Astrocyte (in vitro differentiated cells and primary cell): ENCODE measurements around the gene GAB2. TPM values are rescaled to one million over a fixed set of nuclear protein-coding genes. Genes with fewer than 3 reads are reported as not detected.

Source experiments
- DNase-seq: peaks from one replicate; pipeline ENCODE4 v3.0.0-alpha.2; 2010; ENCODE audit warnings: low read depth
- FAIRE-seq: peaks from 2 replicates; lab custom pipeline; 2011; peaks lifted over from hg19 to GRCh38; lab: Jason Lieb, UNC
- H2AFZ ChIP-seq: 2 replicates; pipeline ENCODE4 v1.6.0; 2012; ENCODE audit warnings: low read depth, low read length, inconsistent platforms
- H3K27ac ChIP-seq: 2 replicates; pipeline ENCODE4 v1.5.1; 2011; ENCODE audit warnings: low read depth, low read length, inconsistent platforms
- H3K27me3 ChIP-seq: 2 replicates; pipeline ENCODE4 v1.6.0; 2011; ENCODE audit warnings: low read length, inconsistent platforms; ENCODE audit not compliant: insufficient read depth
- H3K36me3 ChIP-seq: 2 replicates; pipeline ENCODE4 v1.5.1; 2011; ENCODE audit warnings: low read length, inconsistent platforms; ENCODE audit not compliant: insufficient read depth
- H3K4me1 ChIP-seq: 2 replicates; pipeline ENCODE4 v1.5.1; 2011; ENCODE audit warnings: low read length, inconsistent platforms; ENCODE audit not compliant: insufficient read depth
- H3K4me2 ChIP-seq: 2 replicates; pipeline ENCODE4 v1.6.0; 2012; ENCODE audit warnings: low read length, inconsistent platforms
- H3K4me3 ChIP-seq: 2 replicates; pipeline ENCODE4 v1.5.1; 2011; ENCODE audit warnings: low read depth, mild to moderate bottlenecking, low read length, inconsistent platforms; ENCODE audit not compliant: insufficient read depth
- H3K79me2 ChIP-seq: 2 replicates; pipeline ENCODE4 v1.6.0; 2012; ENCODE audit warnings: mild to moderate bottlenecking, low read length, inconsistent platforms; ENCODE audit not compliant: insufficient read depth
- H3K9ac ChIP-seq: 2 replicates; pipeline ENCODE4 v1.6.0; 2012; ENCODE audit warnings: mild to moderate bottlenecking, low read length, inconsistent platforms
- H3K9me3 ChIP-seq: 2 replicates; pipeline ENCODE4 v1.5.1; 2012; ENCODE audit warnings: low read depth, mild to moderate bottlenecking, low read length, inconsistent platforms; ENCODE audit not compliant: insufficient read depth
- H4K20me1 ChIP-seq: 2 replicates; pipeline ENCODE4 v1.6.0; 2012; ENCODE audit warnings: low read length, inconsistent platforms; ENCODE audit not compliant: insufficient read depth
- H3K27ac Mint-ChIP-seq: one replicate; pipeline ENCODE4 v1.8.0; 2021; ENCODE audit warnings: mild to moderate bottlenecking, mixed read lengths; ENCODE audit not compliant: unreplicated experiment
- H3K27me3 Mint-ChIP-seq: one replicate; pipeline ENCODE4 v1.8.0; 2021; ENCODE audit warnings: low read depth, mixed read lengths; ENCODE audit not compliant: unreplicated experiment
- H3K36me3 Mint-ChIP-seq: one replicate; pipeline ENCODE4 v1.8.0; 2021; ENCODE audit warnings: low read depth, mixed read lengths; ENCODE audit not compliant: unreplicated experiment
- H3K4me1 Mint-ChIP-seq: one replicate; pipeline ENCODE4 v1.8.0; 2021; ENCODE audit warnings: low read depth, mixed read lengths; ENCODE audit not compliant: unreplicated experiment
- H3K4me3 Mint-ChIP-seq: one replicate; pipeline ENCODE4 v1.8.0; 2021; ENCODE audit warnings: mild to moderate bottlenecking, moderate library complexity, mixed read lengths; ENCODE audit not compliant: unreplicated experiment
- H3K9me3 Mint-ChIP-seq: one replicate; pipeline ENCODE4 v1.8.0; 2021; ENCODE audit warnings: mild to moderate bottlenecking, mixed read lengths; ENCODE audit not compliant: unreplicated experiment
- EZH2 ChIP-seq: IDR thresholded peaks from 2 replicates; pipeline ENCODE4 v1.6.1; 2012; ENCODE audit warnings: mild to moderate bottlenecking, low read length, inconsistent platforms; ENCODE audit not compliant: insufficient read depth
- total RNA-seq: library from RNA; stranded (reverse); gene quantifications from 2 replicates; pipeline ENCODE4 v1.2.1, GENCODE V29; 2021
- TF ChIP-seq, protein P1 (sequence below): IDR thresholded peaks from 2 replicates; pipeline ENCODE4 v1.5.1; 2011; ENCODE audit warnings: low read depth, mild to moderate bottlenecking, inconsistent platforms, low read length, moderate library complexity; ENCODE audit not compliant: insufficient read depth

The GAB2 gene
- total RNA-seq, 1 donor from 2014 or later = 18.2 TPM

DNA sequence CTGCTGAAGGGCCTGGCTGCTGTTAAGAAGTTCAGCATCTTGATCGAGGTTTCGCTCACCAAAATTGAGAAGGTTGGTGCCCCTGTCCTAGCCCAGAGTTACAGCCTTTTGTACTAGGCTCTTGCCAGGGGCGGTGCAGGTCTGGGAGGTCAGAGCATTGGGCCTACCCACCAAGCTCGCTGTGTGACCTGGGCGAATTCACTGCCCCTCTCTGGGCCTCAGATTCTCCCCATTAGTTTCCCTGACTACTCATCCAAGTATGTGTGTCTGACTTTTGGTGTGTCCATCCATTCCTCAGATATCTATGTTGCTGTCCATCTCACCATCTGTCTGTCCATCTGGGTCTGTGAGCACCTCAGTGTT, 218.0 kb downstream of the GAB2 start:
- H3K27ac ChIP-seq = no peak overlapping the region
- DNase-seq = no peak
- no peak overlapping the region for H3K4me2 ChIP-seq
- no peak for TF ChIP-seq EZH2
- TF ChIP-seq, protein P1, sequence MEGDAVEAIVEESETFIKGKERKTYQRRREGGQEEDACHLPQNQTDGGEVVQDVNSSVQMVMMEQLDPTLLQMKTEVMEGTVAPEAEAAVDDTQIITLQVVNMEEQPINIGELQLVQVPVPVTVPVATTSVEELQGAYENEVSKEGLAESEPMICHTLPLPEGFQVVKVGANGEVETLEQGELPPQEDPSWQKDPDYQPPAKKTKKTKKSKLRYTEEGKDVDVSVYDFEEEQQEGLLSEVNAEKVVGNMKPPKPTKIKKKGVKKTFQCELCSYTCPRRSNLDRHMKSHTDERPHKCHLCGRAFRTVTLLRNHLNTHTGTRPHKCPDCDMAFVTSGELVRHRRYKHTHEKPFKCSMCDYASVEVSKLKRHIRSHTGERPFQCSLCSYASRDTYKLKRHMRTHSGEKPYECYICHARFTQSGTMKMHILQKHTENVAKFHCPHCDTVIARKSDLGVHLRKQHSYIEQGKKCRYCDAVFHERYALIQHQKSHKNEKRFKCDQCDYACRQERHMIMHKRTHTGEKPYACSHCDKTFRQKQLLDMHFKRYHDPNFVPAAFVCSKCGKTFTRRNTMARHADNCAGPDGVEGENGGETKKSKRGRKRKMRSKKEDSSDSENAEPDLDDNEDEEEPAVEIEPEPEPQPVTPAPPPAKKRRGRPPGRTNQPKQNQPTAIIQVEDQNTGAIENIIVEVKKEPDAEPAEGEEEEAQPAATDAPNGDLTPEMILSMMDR = no peak
- FAIRE-seq = no peak
- H3K36me3 ChIP-seq = peaks cover 10% of the 10 kb centered on the region
- Mint-ChIP-seq H3K27ac (no peak overlapping the region), H3K4me1 (peaks cover 11% of the 10 kb centered on the region), H3K9me3 (no peaks in the 10 kb centered on the region), H3K36me3 (peaks cover 29% of the 10 kb centered on the region), H3K4me3 (no peak overlapping the region), H3K27me3 (no peaks in the 10 kb centered on the region)
- H3K4me3 ChIP-seq = no peak overlapping the region
- no peak overlapping the region for H3K9ac ChIP-seq
- H2AFZ ChIP-seq = no peak overlapping the region
- H3K79me2 ChIP-seq = peaks cover 16% of the 10 kb centered on the region
- no peaks in the 10 kb centered on the region for H3K9me3 ChIP-seq
- no peaks in the 10 kb centered on the region for H3K27me3 ChIP-seq
- no peaks in the 10 kb centered on the region for H3K4me1 ChIP-seq
- peaks cover 86% of the 10 kb centered on the region for H4K20me1 ChIP-seq

DNA sequence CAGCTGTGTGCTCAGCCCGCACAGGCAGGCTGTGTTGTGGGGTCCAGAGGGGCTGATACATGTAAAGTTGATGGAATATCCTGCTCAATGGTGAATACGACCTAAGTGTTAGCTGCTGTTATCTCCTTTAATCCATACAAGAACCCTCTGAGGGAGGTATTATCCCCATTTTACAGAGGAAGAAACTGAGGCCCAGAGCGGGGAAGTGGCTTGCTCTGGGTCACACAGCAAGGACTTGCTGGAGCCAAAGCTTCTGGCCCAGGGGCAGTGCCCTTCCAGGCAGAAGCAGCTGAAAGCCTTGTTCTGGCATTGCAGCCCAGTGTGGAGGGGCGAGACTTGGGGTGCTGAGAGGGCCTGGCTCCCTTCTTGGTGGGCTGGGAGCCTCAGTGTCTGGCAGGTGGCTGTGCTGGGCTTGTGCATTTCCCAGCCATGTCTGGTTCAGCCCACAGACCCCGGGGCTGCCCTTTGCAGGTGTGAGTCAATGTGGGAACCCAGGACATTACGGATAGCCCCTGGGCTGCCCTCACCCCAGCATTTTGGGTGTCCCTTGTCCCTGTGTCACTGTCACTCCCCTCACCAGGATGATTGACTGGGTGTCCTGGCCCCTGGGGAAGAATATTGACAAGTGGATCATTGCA, 218.5 kb downstream of the GAB2 start:
- H3K9ac ChIP-seq = no peak overlapping the region

DNA sequence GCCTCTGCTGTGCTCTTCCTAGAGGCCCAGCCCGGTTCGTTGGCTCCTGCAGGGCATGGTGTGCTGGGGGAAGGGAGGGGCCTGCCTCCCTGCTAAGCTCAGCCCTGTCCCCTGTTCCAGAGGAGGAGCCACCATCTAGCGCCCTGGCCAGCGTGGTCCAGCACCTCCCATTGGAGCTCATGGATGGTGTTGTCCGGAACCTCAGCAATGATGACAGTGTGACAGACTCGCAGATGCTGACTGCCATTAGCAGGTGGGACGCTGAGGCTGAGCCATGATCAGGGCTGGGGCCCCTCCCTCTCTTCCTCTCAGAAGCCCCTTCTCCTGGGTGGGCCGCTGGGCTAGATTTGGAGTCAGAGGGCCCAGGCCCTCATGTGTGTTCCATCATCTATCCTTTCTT, 219.8 kb downstream of the GAB2 start:
- no peak overlapping the region for H3K9ac ChIP-seq
- H2AFZ ChIP-seq = no peak overlapping the region

More for the DNA sequence above, 218.5 kb downstream of the GAB2 start:
- DNase-seq (no peak), FAIRE-seq (no peak)
- Mint-ChIP-seq H3K4me3 (no peak overlapping the region), H3K36me3 (peaks cover 27% of the 10 kb centered on the region), H3K27ac (no peak overlapping the region), H3K27me3 (no peaks in the 10 kb centered on the region), H3K9me3 (no peaks in the 10 kb centered on the region), H3K4me1 (peaks cover 15% of the 10 kb centered on the region)
- H3K4me2 ChIP-seq = no peak overlapping the region
- no peaks in the 10 kb centered on the region for H3K27me3 ChIP-seq
- TF ChIP-seq, protein P1 = no peak
- peaks cover 16% of the 10 kb centered on the region for H3K79me2 ChIP-seq
- H3K27ac ChIP-seq = no peak overlapping the region
- no peaks in the 10 kb centered on the region for H3K9me3 ChIP-seq
- H2AFZ ChIP-seq = no peak overlapping the region
- no peaks in the 10 kb centered on the region for H3K4me1 ChIP-seq
- H3K36me3 ChIP-seq = peaks cover 10% of the 10 kb centered on the region
- peaks cover 87% of the 10 kb centered on the region for H4K20me1 ChIP-seq
- H3K4me3 ChIP-seq = no peak overlapping the region

More for the DNA sequence above, 219.8 kb downstream of the GAB2 start:
- H4K20me1 ChIP-seq = peaks cover 93% of the 10 kb centered on the region
- H3K27ac Mint-ChIP-seq = no peak overlapping the region
- TF ChIP-seq, protein P1 = no peak
- no peak for TF ChIP-seq EZH2
- H3K27me3 ChIP-seq = no peaks in the 10 kb centered on the region
- H3K27ac ChIP-seq = no peak overlapping the region
- H3K4me3 ChIP-seq = no peak overlapping the region
- peaks cover 13% of the 10 kb centered on the region for H3K4me1 Mint-ChIP-seq
- H3K4me1 ChIP-seq = peaks cover 2% of the 10 kb centered on the region
- H3K36me3 Mint-ChIP-seq = peaks cover 24% of the 10 kb centered on the region
- no peak overlapping the region for H3K4me3 Mint-ChIP-seq
- no peak overlapping the region for H3K4me2 ChIP-seq
- H3K27me3 Mint-ChIP-seq = no peaks in the 10 kb centered on the region
- DNase-seq (no peak), FAIRE-seq (no peak)
- peaks cover 16% of the 10 kb centered on the region for H3K79me2 ChIP-seq
- no peaks in the 10 kb centered on the region for H3K9me3 Mint-ChIP-seq
- H3K9me3 ChIP-seq = no peaks in the 10 kb centered on the region
- peaks cover 10% of the 10 kb centered on the region for H3K36me3 ChIP-seq
